SJSA1 (cell line): ENCODE data around the gene CD38. TPM values are rescaled to one million over a fixed set of nuclear protein-coding genes. Genes with fewer than 3 reads are reported as not detected.

ENCODE experiments used
- DNase-seq, 2 experiments: peaks; one replicate each; pipeline ENCODE4 v3.0.0-alpha.2; 2015 to 2020; ENCODE audit warnings: low spot score in 2 of 2, low read depth in 1 of 2
- H3K27ac ChIP-seq: fragments of 250-450 bp; sonication (Bioruptor Pico); 2 replicates; pipeline ENCODE4 v1.5.1; 2020; ENCODE audit warnings: mild to moderate bottlenecking, moderate library complexity
- H3K27me3 ChIP-seq: fragments of 250-450 bp; sonication (Bioruptor Pico); replicated peaks from 2 replicates; pipeline ENCODE4 v1.5.1; 2020; ENCODE audit warnings: mild to moderate bottlenecking, moderate library complexity
- H3K36me3 ChIP-seq: fragments of 250-450 bp; sonication (Bioruptor Pico); 2 replicates; pipeline ENCODE4 v1.5.1; 2020; ENCODE audit warnings: mild to moderate bottlenecking
- H3K4me1 ChIP-seq: fragments of 250-450 bp; sonication (Bioruptor Pico); replicated peaks from 2 replicates; pipeline ENCODE4 v1.6.1; 2021; ENCODE audit warnings: mild to moderate bottlenecking
- H3K4me3 ChIP-seq: fragments of 250-450 bp; sonication (Bioruptor Pico); 2 replicates; pipeline ENCODE4 v1.5.1; 2020; ENCODE audit warnings: mild to moderate bottlenecking
- H3K9me3 ChIP-seq: fragments of 250-450 bp; sonication (Bioruptor Pico); replicated peaks from 2 replicates; pipeline ENCODE4 v1.5.1; 2020; ENCODE audit warnings: mild to moderate bottlenecking
- total RNA-seq: library from RNA; depleted of rRNA; stranded (reverse); fragments of >200 nt; shearing (Covaris generic); gene quantifications from 2 replicates; pipeline ENCODE4 v1.2.3, GENCODE V29; 2014

Gene CD38
- total RNA-seq, 1 experiment from 2014 or later, result 0.05 TPM

GRCh38 chr4:15771216-15772058 lies 6.7 kb upstream of the CD38 start:
- no peaks in the 10 kb centered on the region for H3K9me3 ChIP-seq
- H3K36me3 ChIP-seq, result no peaks in the 10 kb centered on the region
- H3K4me1 ChIP-seq, result no peaks in the 10 kb centered on the region
- H3K27me3 ChIP-seq, result no peaks in the 10 kb centered on the region; the same call in 1 of the 2 replicates
- H3K4me3 ChIP-seq, result no peak overlapping the region
- H3K27ac ChIP-seq, result no peak overlapping the region
- DNase-seq, result no peak

- Histone ChIP-seq H3K27ac (no peak overlapping the region), H3K36me3 (no peaks in the 10 kb centered on the region), H3K27me3 (peaks cover 5% of the 10 kb centered on the region), H3K9me3 (no peaks in the 10 kb centered on the region), H3K4me1 (peaks cover 8% of the 10 kb centered on the region; the same call in 1 of the 2 replicates), H3K4me3 (no peak overlapping the region)
- no peak for DNase-seq
Measured at GRCh38 chr4:15774020-15774420, 4.1 kb upstream of the CD38 start.

DNA sequence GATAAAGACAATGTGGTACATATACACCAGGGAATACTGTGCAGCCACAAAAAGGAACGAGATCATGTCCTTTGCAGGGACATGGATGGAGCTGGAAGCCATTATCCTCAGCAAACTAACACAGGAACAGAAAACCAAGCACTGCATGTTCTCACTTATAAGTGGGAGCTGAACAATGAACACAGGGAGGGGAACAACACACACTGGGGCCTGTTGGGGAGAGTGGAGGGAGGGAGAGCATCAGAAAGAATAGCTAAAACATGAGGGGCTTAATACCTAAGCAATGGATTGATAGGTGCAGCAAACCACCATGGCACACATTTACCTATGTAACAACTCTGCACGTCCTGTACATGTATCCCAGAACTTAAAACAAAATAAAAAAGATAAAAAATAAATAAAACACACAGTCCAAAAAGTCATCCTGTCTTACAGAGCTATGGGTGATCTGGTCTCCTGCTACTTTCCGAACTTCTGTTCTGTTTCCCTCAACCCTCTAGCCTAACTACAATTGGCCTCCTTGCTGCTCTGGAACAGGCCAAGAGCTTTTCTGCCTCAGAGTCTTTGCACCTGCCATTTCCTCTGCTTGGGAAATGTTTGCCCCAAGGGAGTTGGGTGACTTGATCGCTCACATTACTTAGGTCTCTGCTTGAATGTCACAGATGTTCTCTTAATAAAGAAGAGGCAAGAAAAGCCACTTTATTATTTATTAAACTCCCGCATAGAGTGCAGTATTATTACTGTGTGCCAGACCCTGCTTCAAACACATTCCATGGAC lies 1.1 kb upstream of the CD38 start:
- Histone ChIP-seq H3K27me3 (peaks cover 5% of the 10 kb centered on the region), H3K36me3 (no peaks in the 10 kb centered on the region), H3K9me3 (no peaks in the 10 kb centered on the region), H3K4me1 (peaks cover 9% of the 10 kb centered on the region; the same call in 1 of the 2 replicates), H3K27ac (no peak overlapping the region), H3K4me3 (no peak overlapping the region)
- no peak for DNase-seq

- Histone ChIP-seq H3K9me3 (no peaks in the 10 kb centered on the region), H3K27ac (no peak overlapping the region), H3K4me1 (peaks cover 9% of the 10 kb centered on the region; the same call in 1 of the 2 replicates), H3K4me3 (no peak overlapping the region), H3K36me3 (no peaks in the 10 kb centered on the region), H3K27me3 (peaks cover 5% of the 10 kb centered on the region)
- no peak for DNase-seq
Measured at GRCh38 chr4:15777697-15778288, 335 bp upstream of the CD38 start.

DNA sequence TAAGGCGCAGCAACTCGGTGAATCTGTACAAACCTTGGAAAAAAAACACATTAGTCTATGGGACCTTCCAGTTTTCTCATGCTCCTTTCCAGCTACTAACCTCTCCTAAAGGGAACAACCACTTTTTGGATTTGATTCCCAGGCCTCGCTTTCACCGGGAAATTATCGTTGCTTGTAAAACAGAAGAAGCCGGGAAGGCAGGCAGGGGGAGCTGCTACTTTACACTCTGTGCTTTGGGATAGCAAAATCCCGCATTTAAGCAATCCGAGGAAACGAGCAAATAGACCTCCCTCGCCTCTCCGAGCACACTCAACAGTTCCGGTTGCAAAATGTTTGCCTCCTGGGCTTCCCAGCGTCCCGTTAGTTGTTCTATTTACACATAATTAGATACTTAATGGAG lies 1.2 kb downstream of the CD38 start:
- H3K4me3 ChIP-seq, result peak overlapping the region; percentile 37
- H3K4me1 ChIP-seq, result peaks cover 9% of the 10 kb centered on the region; the same call in 1 of the 2 replicates
- peak in 1 of 2 experiments; percentile 18 for DNase-seq
- no peak overlapping the region for H3K27ac ChIP-seq
- H3K9me3 ChIP-seq, result no peaks in the 10 kb centered on the region
- peaks cover 5% of the 10 kb centered on the region for H3K27me3 ChIP-seq
- no peaks in the 10 kb centered on the region for H3K36me3 ChIP-seq

DNA sequence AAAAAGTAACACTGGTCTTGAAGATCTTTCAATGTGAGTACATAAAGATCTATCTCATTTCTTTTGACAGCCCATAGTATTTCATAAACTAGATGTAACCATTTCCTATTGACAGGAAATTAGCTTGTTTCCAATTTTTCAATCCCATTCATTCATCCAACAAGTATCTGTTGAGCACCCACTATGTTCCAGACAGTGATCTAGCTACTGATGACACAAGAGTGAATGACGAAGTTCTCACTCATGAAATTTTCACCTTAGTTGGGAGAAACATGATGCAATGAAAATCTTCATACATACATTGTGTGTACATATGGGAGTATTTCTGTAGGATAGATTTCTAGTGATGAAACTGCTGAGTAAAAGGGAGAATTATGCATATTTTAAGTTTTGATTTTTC lies 1.7 kb downstream of the CD38 start:
- no peak overlapping the region for H3K4me3 ChIP-seq
- peaks cover 5% of the 10 kb centered on the region for H3K27me3 ChIP-seq
- no peak overlapping the region for H3K27ac ChIP-seq
- H3K4me1 ChIP-seq, result peaks cover 9% of the 10 kb centered on the region; the same call in 1 of the 2 replicates
- no peaks in the 10 kb centered on the region for H3K9me3 ChIP-seq
- DNase-seq, result no peak
- no peaks in the 10 kb centered on the region for H3K36me3 ChIP-seq

GRCh38 chr4:15781427-15782095 lies 3.4 kb downstream of the CD38 start:
- no peaks in the 10 kb centered on the region for H3K9me3 ChIP-seq
- H3K4me3 ChIP-seq, result no peak overlapping the region
- H3K36me3 ChIP-seq, result no peaks in the 10 kb centered on the region
- peaks cover 5% of the 10 kb centered on the region; the same call in 1 of the 2 replicates for H3K27me3 ChIP-seq
- no peak for DNase-seq
- H3K27ac ChIP-seq, result no peak overlapping the region
- H3K4me1 ChIP-seq, result peaks cover 9% of the 10 kb centered on the region; the same call in 1 of the 2 replicates

DNA sequence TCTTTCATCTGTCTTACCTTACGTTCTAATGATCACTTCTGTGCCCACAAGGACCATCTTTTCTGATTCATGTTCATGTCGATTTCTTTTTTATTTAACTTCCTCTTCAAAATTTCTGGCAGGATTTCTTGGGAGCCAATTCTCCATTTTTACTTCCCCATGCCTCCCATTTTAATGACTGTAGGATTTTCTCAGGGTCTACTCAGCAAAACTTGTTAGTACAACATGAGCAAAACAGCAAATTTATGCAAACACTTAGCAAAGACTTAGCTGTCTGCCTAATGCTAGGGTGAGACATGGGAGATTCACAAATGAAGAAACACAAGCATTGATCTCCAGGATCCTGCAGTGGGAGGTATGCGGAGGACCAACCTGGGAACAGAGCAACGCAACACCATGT lies 5.5 kb downstream of the CD38 start:
- Histone ChIP-seq H3K4me3 (no peak overlapping the region), H3K36me3 (no peaks in the 10 kb centered on the region), H3K27me3 (peaks cover under 1% of the 10 kb centered on the region; the same call in 1 of the 2 replicates), H3K27ac (no peak overlapping the region), H3K9me3 (no peaks in the 10 kb centered on the region), H3K4me1 (peaks cover 4% of the 10 kb centered on the region; the same call in 1 of the 2 replicates)
- DNase-seq, result no peak

GRCh38 chr4:15784959-15785634 lies 7.0 kb downstream of the CD38 start:
- Histone ChIP-seq H3K36me3 (no peaks in the 10 kb centered on the region), H3K4me1 (no peaks in the 10 kb centered on the region), H3K9me3 (no peaks in the 10 kb centered on the region), H3K4me3 (no peak overlapping the region), H3K27ac (no peak overlapping the region), H3K27me3 (no peaks in the 10 kb centered on the region)
- no peak for DNase-seq

DNA sequence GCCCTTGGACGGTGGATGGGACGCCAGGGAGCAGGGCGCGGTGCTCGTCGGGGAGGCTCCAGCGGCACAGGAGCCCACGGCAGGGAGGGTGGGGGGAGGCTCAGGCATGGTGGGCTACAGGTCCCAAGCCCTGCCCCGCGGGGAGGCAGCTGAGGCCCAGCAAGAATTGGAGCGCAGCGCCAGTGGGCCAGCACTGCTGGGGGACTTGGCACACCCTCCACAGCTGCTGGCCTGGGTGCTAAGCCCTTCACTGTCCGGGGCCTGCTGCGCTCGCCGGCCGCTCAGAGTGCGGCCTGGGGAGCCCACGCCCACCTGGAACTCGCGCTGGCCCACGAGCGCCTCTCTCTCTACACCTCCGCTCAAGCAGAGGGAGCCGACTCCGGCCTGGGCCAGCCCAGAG lies 8.6 kb downstream of the CD38 start:
- Histone ChIP-seq H3K4me3 (no peak overlapping the region), H3K27ac (no peak overlapping the region), H3K27me3 (no peaks in the 10 kb centered on the region), H3K4me1 (no peaks in the 10 kb centered on the region), H3K9me3 (no peaks in the 10 kb centered on the region), H3K36me3 (no peaks in the 10 kb centered on the region)
- no peak for DNase-seq

GRCh38 chr4:15792974-15793373 lies 14.8 kb downstream of the CD38 start:
- Histone ChIP-seq H3K36me3 (no peaks in the 10 kb centered on the region), H3K27me3 (no peaks in the 10 kb centered on the region), H3K4me1 (no peaks in the 10 kb centered on the region), H3K9me3 (no peaks in the 10 kb centered on the region), H3K4me3 (no peak overlapping the region), H3K27ac (no peak overlapping the region)
- DNase-seq, result no peak

DNA sequence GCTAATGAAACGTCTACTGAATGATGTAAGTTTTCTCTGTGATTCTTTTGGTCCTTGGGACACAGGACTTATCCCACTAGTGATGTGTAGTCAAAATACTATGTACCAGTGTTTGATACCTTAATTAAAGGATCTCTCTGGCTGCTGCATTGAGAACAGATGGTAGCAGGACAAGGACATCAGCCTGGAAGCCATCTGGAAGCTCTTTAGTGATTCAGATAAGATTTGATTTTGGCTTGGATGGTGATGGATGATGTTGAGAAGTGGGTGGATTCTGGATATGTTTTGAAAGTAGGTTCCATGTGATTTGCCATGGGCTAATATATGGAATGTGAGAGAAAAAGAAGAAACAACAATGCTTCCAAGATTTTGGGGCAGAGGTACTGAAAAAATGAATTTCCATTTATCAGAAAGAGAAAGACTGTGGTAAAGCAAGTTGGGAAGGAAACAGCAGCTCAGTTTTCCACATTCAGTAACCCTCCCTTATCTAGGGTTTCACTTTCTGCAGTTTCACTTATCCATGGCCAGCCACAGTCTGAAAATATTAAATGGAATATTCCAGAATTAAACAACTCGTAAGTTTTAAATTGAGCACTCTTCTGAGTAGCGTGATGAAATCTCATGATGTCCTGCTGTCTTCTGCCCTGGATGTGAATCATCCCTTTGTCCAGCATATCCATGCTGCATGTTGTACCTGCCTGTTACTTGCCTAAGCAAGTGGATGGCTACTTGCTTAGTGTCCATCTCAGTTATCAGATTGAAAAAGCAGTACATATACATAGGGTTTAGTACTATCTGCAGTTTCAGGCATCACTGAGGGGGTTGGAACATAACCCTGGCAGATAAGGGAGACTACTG lies 15.6 kb downstream of the CD38 start:
- DNase-seq, result no peak
- Histone ChIP-seq H3K4me3 (no peak overlapping the region), H3K36me3 (no peaks in the 10 kb centered on the region), H3K27ac (no peak overlapping the region), H3K9me3 (no peaks in the 10 kb centered on the region), H3K4me1 (no peaks in the 10 kb centered on the region), H3K27me3 (no peaks in the 10 kb centered on the region)
